GM18505 (cell line): ENCODE measurements around the gene ZNF599.
A peak's percentile ranks its signal among the peaks of the same experiment; 100 is the strongest.
"Not testable (repeated sequence)": the region's sequence is repeated elsewhere in the genome, so short reads cannot be mapped to it uniquely, and the experiment has no call there.

Experiments used
- ATAC-seq: cut with Tn5 transposase; IDR thresholded peaks from one replicate; pipeline ENCODE4 v1.9.1; 2021; ENCODE audit not compliant: unreplicated experiment
- POLR2A ChIP-seq: IDR thresholded peaks from 4 replicates; pipeline ENCODE4 v1.6.1; 2011; ENCODE audit warnings: borderline replicate concordance; ENCODE audit not compliant: insufficient read depth, insufficient read length; ENCODE audit errors: extremely low read depth

The ZNF599 gene

DNA sequence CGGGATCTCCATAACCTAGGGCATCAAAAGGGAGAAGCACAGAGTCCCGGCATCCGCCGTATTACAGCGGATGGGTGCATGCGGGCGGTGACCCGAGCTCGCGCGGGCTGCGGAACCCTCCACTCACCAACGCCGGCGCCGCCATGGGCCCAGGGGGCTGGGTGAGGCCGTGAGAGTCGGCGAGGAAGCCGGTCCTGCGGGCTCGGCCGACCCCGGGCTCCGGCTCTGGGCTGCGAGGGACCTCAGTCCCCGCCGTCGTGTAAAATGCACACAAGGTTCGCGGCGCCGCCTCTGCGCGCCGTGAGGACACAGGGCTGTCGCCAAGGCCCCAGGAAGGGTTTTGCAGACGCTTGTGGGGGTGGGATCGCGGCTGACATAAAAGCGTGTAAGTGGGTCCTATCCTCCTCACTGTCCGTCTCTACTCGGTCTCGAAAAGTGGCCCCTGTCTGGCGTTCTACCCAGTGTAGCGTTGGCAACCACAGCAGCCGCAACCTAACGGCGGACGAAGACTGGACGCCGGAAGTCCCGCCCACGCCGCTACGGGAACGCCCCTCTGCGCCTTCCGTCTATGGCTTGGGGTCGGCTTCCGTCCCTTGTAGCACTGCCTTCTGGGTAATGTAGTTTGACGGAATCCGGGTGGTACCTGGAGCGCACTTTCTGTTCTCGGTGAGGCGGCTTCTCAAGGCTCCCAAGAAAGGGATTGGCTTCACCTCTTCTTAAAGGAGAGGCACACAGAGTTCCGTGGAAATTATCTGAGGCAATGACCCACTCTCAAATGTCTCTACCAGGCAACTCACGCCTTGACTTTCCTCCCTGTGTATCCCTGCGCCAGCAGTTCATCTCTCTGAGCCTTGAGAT lies at the start of gene ZNF599:
TSS of gene ZNF599 (minus strand) at position 519 of the 858 bp plus-strand sequence. CDS start at position 145, 374 bp downstream.
- peak; percentile 98 for ATAC-seq
- TF ChIP-seq POLR2A, result peak; percentile 71

DNA sequence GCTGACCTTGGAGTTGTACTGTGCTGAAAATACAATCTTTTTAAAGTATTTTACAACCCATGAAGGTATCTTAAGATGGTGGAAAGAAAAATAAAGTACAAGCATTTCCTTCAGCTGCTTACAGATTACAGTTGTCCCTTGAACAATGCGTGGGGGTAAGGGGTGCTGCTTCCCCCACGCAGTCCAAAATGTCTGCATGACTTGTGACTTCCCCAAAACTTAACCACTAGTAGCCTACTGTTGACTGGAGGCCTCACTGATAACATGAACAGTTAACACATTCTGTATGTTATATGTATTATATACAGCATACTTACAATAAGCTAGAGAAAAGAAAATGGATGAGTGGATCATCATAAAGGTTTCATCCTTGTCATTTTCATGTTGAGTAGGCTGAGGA lies 45.3 kb upstream of the ZNF599 start:
- no peak for TF ChIP-seq POLR2A
- ATAC-seq, result no peak

DNA sequence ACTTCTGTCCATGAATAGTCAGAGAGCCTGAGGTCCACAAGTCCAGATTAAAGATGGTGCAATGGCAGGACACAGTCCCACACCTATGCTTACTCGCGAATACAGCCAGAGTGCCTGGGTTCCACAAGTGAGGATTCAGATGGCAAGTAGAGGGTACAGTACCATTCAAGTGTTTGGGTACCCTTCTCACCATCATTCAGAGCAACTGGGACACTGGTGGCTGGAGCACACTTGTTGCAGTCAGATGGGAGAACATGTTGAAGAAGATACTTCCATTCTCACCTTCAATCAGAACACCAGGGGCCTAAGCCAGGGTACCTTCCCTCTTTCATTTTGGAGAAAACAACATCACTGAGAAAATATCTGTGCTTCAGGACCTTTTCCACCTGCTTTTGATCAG lies 43.7 kb upstream of the ZNF599 start:
- ATAC-seq, result no peak

DNA sequence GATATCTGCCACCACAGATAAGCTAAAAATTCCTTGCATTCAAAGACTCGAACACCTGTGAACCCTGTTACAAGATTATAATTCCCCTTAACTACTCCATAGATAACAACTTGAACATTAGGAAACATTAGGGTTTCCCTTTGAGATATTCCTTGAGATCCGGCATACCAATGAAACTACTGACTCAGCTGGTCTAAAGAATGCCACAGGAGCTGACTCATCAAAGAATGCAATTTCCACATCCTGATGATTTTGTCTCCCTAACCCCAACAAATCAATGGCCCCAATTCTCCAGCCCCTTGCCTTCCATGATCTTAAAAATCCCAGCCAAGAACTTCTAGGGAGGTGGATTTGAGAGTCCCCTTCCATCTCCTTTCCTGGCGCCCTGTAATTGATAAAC lies 35.6 kb upstream of the ZNF599 start:
- TF ChIP-seq POLR2A, result no peak
- no peak for ATAC-seq

More for the DNA sequence above, 43.7 kb upstream of the ZNF599 start:
- no peak for TF ChIP-seq POLR2A

DNA sequence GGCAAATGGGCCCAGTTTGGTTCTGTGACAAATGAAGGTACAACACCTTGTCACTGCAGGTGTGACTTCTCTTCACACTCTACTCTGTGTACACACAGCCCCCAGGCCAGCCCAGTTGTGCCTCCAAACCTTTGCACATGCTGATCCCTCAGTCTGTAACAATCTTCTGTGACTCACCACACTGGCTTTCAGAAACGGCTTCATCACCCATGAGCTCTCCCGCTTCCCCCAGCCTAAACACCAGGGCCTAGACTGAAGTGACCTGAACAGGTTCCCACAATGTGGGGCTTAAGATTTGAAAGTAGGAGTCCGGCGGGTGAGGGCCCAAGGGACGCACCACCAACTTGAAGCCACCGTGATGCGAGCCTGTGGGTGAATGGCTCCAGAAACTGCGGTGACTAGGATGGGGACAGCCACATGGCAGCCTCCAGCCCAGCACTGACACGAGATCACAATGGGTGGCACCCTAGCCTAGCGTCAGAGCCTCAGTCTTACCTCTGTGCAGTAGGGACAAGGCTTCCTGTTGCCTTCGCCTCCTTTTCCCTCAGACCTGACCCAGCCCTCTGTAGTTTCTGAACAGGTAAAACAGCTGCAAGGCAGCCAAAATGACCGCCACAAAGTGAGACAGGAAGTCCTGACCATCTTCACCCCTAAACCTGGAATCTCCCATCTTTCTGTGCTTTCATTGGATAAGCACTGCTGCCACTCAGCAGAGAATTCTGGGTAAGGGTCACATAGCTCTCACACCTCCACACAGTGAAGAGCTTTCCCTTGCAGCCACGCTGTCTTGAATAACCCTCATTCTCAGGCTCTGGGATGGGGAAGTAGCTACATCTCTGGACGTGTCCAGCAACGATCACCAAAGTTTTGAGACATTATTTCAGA lies 34.2 kb upstream of the ZNF599 start:
- no peak for ATAC-seq
- no peak for TF ChIP-seq POLR2A

DNA sequence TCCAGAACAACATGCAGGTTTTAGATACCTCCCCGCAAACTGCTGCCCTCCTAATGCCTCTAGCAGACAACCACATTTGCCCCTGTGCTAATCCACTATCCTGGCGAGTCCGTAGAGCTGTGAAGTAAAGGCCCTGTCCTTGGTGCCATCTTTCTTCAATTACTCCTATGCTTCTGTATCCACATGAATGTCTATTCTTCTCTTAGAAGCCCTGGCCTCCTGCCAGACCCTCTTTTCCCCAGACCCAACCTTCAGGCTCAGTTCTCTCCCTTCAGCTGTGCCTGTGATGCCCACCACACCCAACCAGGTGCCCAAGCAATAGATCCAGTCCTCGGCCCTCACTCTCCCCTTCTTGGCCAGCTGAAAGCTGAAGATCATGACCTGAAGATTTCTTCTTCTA lies 31.1 kb upstream of the ZNF599 start:
- no peak for TF ChIP-seq POLR2A
- ATAC-seq, result no peak

DNA sequence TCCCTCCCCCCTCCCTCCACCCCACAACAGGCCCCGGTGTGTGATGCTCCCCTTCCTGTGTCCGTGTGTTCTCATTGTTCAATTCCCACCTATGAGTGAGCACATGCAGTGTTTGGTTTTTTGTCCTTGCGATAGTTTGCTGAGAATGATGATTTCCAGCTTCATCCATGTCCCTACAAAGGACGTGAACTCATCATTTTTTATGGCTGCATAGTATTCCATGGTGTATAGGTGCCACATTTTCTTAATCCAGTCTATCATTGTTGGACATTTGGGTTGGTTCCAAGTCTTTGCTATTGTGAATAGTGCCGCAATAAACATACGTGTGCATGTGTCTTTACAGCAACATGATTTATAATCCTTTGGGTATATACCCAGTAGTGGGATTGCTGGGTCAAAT lies 23.9 kb upstream of the ZNF599 start:
- ATAC-seq, result not testable (repeated sequence)

DNA sequence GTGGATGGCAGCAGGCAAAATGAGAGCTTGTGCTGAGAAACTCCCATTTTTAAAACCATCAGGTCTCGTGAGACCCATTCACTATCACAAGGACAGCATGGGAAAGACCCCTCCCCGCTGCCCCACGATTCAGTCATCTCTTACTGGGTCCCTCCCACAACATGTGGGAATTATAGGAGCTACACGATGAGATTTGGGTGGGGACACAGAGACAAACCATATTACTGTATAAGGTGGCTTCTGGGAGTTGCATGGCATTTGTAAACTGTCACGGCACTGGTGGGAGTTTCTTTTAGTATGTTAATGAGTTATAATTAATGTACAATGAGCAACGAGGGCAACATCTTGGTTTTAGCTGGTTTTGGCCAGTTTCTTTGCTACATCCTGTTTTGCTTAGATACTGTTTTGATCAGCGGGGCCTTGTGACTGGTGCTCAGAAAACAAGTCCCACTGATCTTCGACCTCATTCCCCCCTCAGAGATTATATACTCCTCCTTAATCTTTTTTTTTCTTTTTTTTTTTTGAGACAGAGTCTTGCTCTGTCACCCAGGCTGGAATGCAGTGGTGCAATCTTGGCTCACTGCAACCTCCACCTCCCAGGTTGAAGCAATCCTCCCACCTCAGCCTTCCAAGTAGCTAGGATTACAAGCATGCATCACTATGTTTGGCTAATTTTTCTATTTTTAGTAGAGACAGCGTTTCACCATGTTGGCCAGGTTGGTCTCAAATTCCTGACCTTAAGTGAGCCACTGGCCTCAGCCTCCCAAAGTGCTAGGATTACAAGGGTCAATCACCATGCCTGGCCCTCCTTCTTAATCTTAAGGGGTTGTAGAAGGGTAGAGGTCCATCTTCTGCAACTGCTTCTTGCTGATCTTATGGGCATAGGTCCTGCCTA lies 21.3 kb upstream of the ZNF599 start:
- TF ChIP-seq POLR2A, result no peak
- ATAC-seq, result no peak

DNA sequence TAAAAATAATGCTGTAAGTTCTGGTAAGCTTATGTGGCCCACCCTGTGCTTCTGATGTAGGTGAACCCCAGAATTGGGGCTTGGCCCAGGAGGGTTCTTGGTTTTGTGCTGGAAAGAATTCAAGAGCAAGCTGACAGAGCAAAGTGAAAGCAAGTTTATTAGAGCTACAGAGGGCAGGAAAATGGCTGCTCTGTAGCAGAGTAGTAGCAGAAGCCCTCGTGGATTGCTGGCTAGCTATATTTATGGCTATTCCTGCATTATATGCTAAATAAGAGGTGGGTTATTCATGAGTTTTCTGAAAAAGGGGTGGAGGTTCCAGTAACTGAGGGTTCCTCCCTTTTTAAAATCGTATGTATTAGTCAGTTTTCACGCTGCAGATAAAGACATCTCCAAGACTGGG lies 20.6 kb upstream of the ZNF599 start:
- no peak for TF ChIP-seq POLR2A

DNA sequence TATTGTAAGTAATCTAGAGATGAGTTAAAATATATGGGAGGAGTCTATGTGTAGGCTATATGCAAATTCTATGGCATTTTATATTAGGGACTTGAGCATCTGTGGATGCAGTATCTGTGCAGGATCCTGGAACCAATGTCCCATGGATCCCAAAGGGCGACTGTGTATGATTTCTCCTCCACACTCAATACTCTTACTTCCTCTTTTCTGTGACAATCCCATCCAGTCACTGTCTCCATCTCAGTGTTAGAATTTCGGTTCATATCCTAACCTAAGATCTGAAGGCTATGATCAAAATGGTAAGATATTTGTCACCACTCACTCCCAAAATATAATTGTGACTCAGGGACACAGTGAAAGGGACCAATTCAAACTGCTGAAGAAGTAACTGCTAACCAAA lies 15.1 kb upstream of the ZNF599 start:
- no peak for TF ChIP-seq POLR2A
- no peak for ATAC-seq

More for the DNA sequence above, 20.6 kb upstream of the ZNF599 start:
- no peak for ATAC-seq

DNA sequence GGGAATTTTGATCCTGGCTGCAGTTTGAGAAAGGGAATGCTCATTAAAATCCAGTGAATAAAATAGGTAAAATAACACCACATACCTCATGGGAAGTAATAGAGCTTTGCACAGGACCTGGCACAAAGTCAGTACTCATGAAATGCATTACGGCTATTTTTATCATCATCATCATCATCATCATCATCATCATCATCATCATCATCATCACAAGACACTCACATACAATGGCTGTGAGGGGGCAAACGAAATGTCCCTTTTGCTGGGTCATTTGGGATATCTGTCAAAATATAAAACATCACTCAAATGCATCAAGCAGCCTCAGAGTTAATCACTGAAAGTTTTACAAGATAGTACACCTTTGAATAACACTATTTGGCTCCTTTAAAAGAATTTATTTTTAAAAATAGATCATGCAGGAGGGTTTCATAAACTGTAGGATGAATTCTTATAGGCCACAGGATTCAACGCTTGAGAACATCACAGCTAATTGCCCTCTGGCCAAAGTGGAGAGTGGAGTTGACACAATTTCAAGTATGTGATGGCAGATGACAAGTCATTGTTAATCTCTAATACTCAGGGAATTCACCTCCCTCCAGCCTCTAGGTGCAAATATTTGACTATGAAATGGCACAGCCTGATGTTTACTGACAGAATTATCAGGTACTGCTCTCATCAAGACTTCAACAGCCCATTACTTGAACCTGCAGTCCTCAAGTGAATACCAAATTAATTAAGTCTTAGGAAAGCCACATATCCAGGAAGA lies 14.2 kb upstream of the ZNF599 start:
- ATAC-seq, result no peak

DNA sequence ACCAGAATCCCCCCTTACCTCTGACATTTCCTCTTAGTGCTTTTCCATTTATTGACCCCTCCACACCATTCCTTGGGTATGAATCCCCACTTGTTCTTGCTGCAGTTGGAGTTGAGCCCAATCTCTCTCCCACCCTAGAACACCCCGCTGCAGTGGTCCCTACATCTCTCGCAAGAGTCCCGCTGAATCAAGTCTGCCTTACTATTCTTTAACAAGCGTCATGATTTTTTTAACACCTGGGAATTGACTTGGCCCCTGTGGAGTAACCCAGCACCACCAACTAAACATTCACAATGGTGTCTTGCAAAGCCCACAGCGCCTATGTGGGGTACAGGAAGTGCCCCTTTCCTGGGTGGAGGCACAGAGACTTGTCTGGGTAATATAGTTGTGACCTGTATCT lies 13.2 kb upstream of the ZNF599 start:
- no peak for TF ChIP-seq POLR2A
- ATAC-seq, result no peak

More for the DNA sequence above, 14.2 kb upstream of the ZNF599 start:
- TF ChIP-seq POLR2A, result no peak
